Smooth muscle cell (in vitro differentiated cells): Measurements from ENCODE around the gene NFIB. TPM values are rescaled to one million over a fixed set of nuclear protein-coding genes. Genes with fewer than 3 reads are reported as not detected.
A peak's percentile ranks its signal among the peaks of the same experiment; 100 is the strongest.

Experiments used
- DNase-seq: peaks from one replicate; lab custom pipeline; 2025; ENCODE audit not compliant: unreplicated experiment; lab: John Stamatoyannopoulos, UW
- H2AFZ ChIP-seq: fragments of 200-600 bp; sonication (generic); 2 replicates; pipeline ENCODE4 v1.6.0; 2016; ENCODE audit warnings: antibody characterized with exemption, low read depth, mild to moderate bottlenecking
- H3F3A ChIP-seq: fragments of 200-600 bp; sonication (generic); 2 replicates; pipeline ENCODE4 v1.6.0; 2017; ENCODE audit warnings: antibody characterized with exemption, low read depth
- H3K27ac ChIP-seq: fragments of 200-600 bp; sonication (generic); 2 replicates; pipeline ENCODE4 v1.5.1; 2016; ENCODE audit warnings: low read depth, mild to moderate bottlenecking
- H3K27me3 ChIP-seq: fragments of 200-600 bp; sonication (generic); 2 replicates; pipeline ENCODE4 v1.6.1; 2016; ENCODE audit warnings: low read depth, mild to moderate bottlenecking
- H3K36me3 ChIP-seq: fragments of 200-600 bp; sonication (generic); 2 replicates; pipeline ENCODE4 v1.5.1; 2016; ENCODE audit warnings: low read depth
- H3K4me1 ChIP-seq: fragments of 200-600 bp; sonication (generic); 2 replicates; pipeline ENCODE4 v1.5.1; 2016; ENCODE audit warnings: low read depth
- H3K4me2 ChIP-seq: fragments of 200-600 bp; sonication (generic); 2 replicates; pipeline ENCODE4 v1.6.0; 2016; ENCODE audit warnings: mild to moderate bottlenecking
- H3K4me3 ChIP-seq: fragments of 200-600 bp; sonication (generic); 2 replicates; pipeline ENCODE4 v1.5.1; 2016; ENCODE audit warnings: mild to moderate bottlenecking
- H3K79me2 ChIP-seq: fragments of 200-600 bp; sonication (generic); 2 replicates; pipeline ENCODE4 v1.6.0; 2016; ENCODE audit warnings: low read depth, mild to moderate bottlenecking
- H3K9ac ChIP-seq: fragments of 200-600 bp; sonication (generic); 2 replicates; pipeline ENCODE4 v1.6.0; 2016; ENCODE audit warnings: low read depth
- H3K9me3 ChIP-seq: fragments of 200-600 bp; sonication (generic); replicated peaks from 2 replicates; pipeline ENCODE4 v1.5.1; 2016; ENCODE audit warnings: low read depth
- H4K20me1 ChIP-seq: fragments of 200-600 bp; sonication (generic); 2 replicates; pipeline ENCODE4 v1.6.0; 2016; ENCODE audit warnings: low read depth
- CTCF ChIP-seq: fragments of 200-600 bp; sonication (generic); IDR thresholded peaks from 2 replicates; pipeline ENCODE4 v1.5.1; 2017; ENCODE audit warnings: borderline replicate concordance, mild to moderate bottlenecking, antibody characterized with exemption; ENCODE audit not compliant: insufficient read depth, poor library complexity, severe bottlenecking
- WGBS: methylation state at CpG from one replicate; pipeline ENCODE4 v1.1.7; 2016; ENCODE audit warnings: low lambda C conversion rate; 5-methylcytosine and 5-hydroxymethylcytosine counted together
- polyA plus RNA-seq: library from polyadenylated mRNA; unstranded; fragments of >200 nt; fragmentation: Nextera tagmentation; extraction: Ambion mirVana; gene quantifications from 2 replicates; pipeline ENCODE4 v1.2.1, GENCODE V29; 2016
- total RNA-seq: library from RNA; depleted of rRNA; stranded (reverse); fragments of >200 nt; gene quantifications from 2 replicates; pipeline ENCODE4 v1.2.3, GENCODE V29; 2014

NFIB gene
- total and polyA plus RNA-seq, 2 experiments from 2014 or later: 0.93 to 1.7 TPM

DNA sequence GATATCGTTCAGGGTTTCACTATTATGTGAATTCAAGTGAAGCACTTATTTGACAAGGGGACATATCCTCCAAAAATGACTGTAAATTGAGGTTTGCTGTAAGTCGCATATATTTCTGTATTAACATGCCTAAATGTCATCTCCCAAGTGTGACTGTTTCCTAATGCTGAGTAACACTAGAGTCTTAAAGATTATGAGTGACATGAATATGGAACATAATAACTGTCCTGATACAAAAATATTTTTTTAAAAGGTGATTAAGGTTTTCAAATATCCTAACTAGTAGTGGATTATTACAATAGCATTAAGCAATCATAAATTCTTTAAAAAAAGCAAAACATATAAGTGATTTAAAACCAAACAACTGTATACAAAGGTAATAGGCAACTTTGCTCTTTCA lies 3.6 kb downstream of the NFIB start:
- H3K27me3 ChIP-seq: peaks cover 28% of the 10 kb centered on the region
- DNase-seq: no peak
- H2AFZ ChIP-seq: no peak overlapping the region
- peak overlapping the region; percentile 81 for H3K4me3 ChIP-seq
- H3K9me3 ChIP-seq: no peaks in the 10 kb centered on the region
- H3K36me3 ChIP-seq: no peaks in the 10 kb centered on the region
- H3K79me2 ChIP-seq: no peaks in the 10 kb centered on the region
- H4K20me1 ChIP-seq: no peaks in the 10 kb centered on the region
- TF ChIP-seq CTCF: no peak
- no peak overlapping the region for H3K9ac ChIP-seq
- no peak overlapping the region for H3K27ac ChIP-seq
- no peaks in the 10 kb centered on the region for H3F3A ChIP-seq
- peaks cover 12% of the 10 kb centered on the region for H3K4me1 ChIP-seq
- H3K4me2 ChIP-seq: peak overlapping the region; percentile 38
- WGBS: 86% methylated on average over 2 of the region's 2 CpGs

- no peaks in the 10 kb centered on the region for H3F3A ChIP-seq
- H3K79me2 ChIP-seq: no peaks in the 10 kb centered on the region
- H3K27ac ChIP-seq: no peak overlapping the region
- H3K9me3 ChIP-seq: no peaks in the 10 kb centered on the region
- TF ChIP-seq CTCF: no peak
- no peaks in the 10 kb centered on the region for H4K20me1 ChIP-seq
- H3K4me1 ChIP-seq: peaks cover 12% of the 10 kb centered on the region
- H3K36me3 ChIP-seq: no peaks in the 10 kb centered on the region
- peak overlapping the region; percentile 81 for H3K4me3 ChIP-seq
- 28% methylated on average over 2 of the region's 2 CpGs for WGBS
- peak overlapping the region; percentile 38 for H3K4me2 ChIP-seq
- peaks cover 35% of the 10 kb centered on the region for H3K27me3 ChIP-seq
- H2AFZ ChIP-seq: no peak overlapping the region
- no peak for DNase-seq
- H3K9ac ChIP-seq: no peak overlapping the region
These were observed 4.5 kb downstream of the NFIB start for GRCh38 chr9:14309403-14309802.

DNA sequence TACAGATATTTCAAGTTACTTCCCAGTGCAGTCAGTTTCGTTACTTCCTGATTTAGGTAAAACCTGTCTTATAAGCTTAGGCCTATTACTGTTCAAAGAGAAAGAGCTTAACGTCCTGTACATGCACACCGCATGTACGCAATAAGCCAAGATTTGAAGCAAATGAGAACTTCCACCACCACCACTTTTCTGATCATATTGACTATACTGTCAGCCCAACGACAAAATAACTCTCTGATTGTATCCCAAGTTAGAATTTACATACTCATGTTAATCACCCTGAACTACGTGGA lies 5.1 kb downstream of the NFIB start:
- H3K79me2 ChIP-seq: no peaks in the 10 kb centered on the region
- no peak overlapping the region for H3K27ac ChIP-seq

More for the DNA sequence above, 5.1 kb downstream of the NFIB start:
- no peak for TF ChIP-seq CTCF
- peaks cover 12% of the 10 kb centered on the region for H3K4me1 ChIP-seq
- H4K20me1 ChIP-seq: no peaks in the 10 kb centered on the region
- no peak overlapping the region for H3K4me2 ChIP-seq
- DNase-seq: no peak
- H2AFZ ChIP-seq: no peak overlapping the region
- H3K4me3 ChIP-seq: peak overlapping the region; percentile 81
- no peaks in the 10 kb centered on the region for H3K9me3 ChIP-seq
- no peak overlapping the region for H3K9ac ChIP-seq
- peaks cover 38% of the 10 kb centered on the region for H3K27me3 ChIP-seq
- H3F3A ChIP-seq: no peaks in the 10 kb centered on the region
- H3K36me3 ChIP-seq: no peaks in the 10 kb centered on the region
- whole genome bisulfite sequencing: 87% methylated on average over 6 of the region's 6 CpGs
